Measurements from ENCODE around the gene AFF3.

GRCh38 chr2:99898336-99899048 lies 243.9 kb downstream of the AFF3 start:
- TF ChIP-seq CTCF (IDR thresholded peaks at IDR 0.05) (no peak), POLR2A (IDR thresholded peaks at IDR 0.05) (no peak)
